HEK293 (cell line): ENCODE measurements around the gene EDEM1.

ENCODE experiments used
- CTCF ChIA-PET: fragments of 350-600 bp; formaldehyde crosslinking; extraction: SDS; loops from one replicate; lab custom pipeline; 2021; ENCODE audit warnings: antibody characterized with exemption; lab: Yijun Ruan, JAX
- POLR2A ChIA-PET: fragments of 300-600 bp; formaldehyde crosslinking; extraction: SDS; loops from one replicate; lab custom pipeline; 2020; ENCODE audit warnings: antibody characterized with exemption, inconsistent platforms; lab: Yijun Ruan, JAX
- H3K27ac ChIP-seq: fragments of 200-500 bp; sonication (Bioruptor generic); 2 replicates; pipeline ENCODE4 v1.5.1; 2014; ENCODE audit warnings: low read depth, low read length, control low read depth, inconsistent platforms; ENCODE audit errors: extremely low read depth
- H3K36me3 ChIP-seq, 2 experiments: fragments of 200-500 bp in 1 of 2; sonication (Bioruptor generic) in 1 of 2; 1 replicate in 1 of 2; 2 replicates in 1 of 2; pipeline ENCODE4 v1.5.1; 2014 to 2017; ENCODE audit warnings: inconsistent platforms in 2 of 2, low read length in 2 of 2; ENCODE audit not compliant: control insufficient read depth in 2 of 2, insufficient read depth in 1 of 2
- H3K4me1 ChIP-seq: fragments of 200-500 bp; sonication (Bioruptor generic); 2 replicates; pipeline ENCODE4 v1.5.1; 2014; ENCODE audit warnings: mild to moderate bottlenecking, low read length, inconsistent platforms; ENCODE audit not compliant: control insufficient read depth, insufficient read depth
- H3K4me3 ChIP-seq: 2 replicates; pipeline ENCODE4 v1.5.1; 2011; ENCODE audit warnings: low read depth, mild to moderate bottlenecking, control low read depth, low read length, moderate library complexity
- H3K9me3 ChIP-seq: fragments of 200-500 bp; sonication (Bioruptor generic); 2 replicates; pipeline ENCODE4 v1.5.1; 2014; ENCODE audit warnings: low read depth, low read length, inconsistent platforms; ENCODE audit not compliant: control insufficient read depth, insufficient read depth
- GLIS1 ChIP-seq: fragments of 450-650 bp; formaldehyde crosslinking; IDR thresholded peaks from 2 replicates; pipeline ENCODE4 v1.5.1; 2016; ENCODE audit warnings: missing biosample characterization, missing genetic modification characterization
- HOXA7 ChIP-seq: sonication (generic); formaldehyde crosslinking; IDR thresholded peaks from 2 replicates; pipeline ENCODE4 v1.8.1; 2022; ENCODE audit warnings: missing genetic modification reagents, borderline replicate concordance
- HOXD13 ChIP-seq: sonication (generic); formaldehyde crosslinking; IDR thresholded peaks from 2 replicates; pipeline ENCODE4 v1.8.0; 2022; ENCODE audit warnings: missing genetic modification reagents, borderline replicate concordance
- MZF1 ChIP-seq: fragments of 450-650 bp; formaldehyde crosslinking; IDR thresholded peaks from 2 replicates; pipeline ENCODE4 v1.5.1; 2017; ENCODE audit warnings: missing biosample characterization, missing genetic modification characterization, borderline replicate concordance
- RBAK ChIP-seq: fragments of 450-650 bp; formaldehyde crosslinking; IDR thresholded peaks from 2 replicates; pipeline ENCODE4 v1.5.1; 2016; ENCODE audit warnings: missing biosample characterization, missing genetic modification characterization
- SP3 ChIP-seq: fragments of 450-650 bp; formaldehyde crosslinking; IDR thresholded peaks from 2 replicates; pipeline ENCODE4 v1.5.1; 2016; ENCODE audit warnings: missing biosample characterization, missing genetic modification characterization
- TCF7L2 ChIP-seq: IDR thresholded peaks from 2 replicates; pipeline ENCODE4 v1.6.1; 2011; ENCODE audit warnings: low read depth, mild to moderate bottlenecking, inconsistent platforms, low read length, moderate library complexity, borderline replicate concordance
- ZBTB8A ChIP-seq: fragments of 450-650 bp; formaldehyde crosslinking; IDR thresholded peaks from 2 replicates; pipeline ENCODE4 v1.5.1; 2016; ENCODE audit warnings: missing biosample characterization, missing genetic modification characterization
- ZFHX2 ChIP-seq: fragments of 450-650 bp; formaldehyde crosslinking; conservative IDR thresholded peaks from 2 replicates; pipeline ENCODE4 v1.5.1; 2016; ENCODE audit warnings: missing biosample characterization, missing genetic modification characterization
- ZNF121 ChIP-seq: fragments of 450-650 bp; formaldehyde crosslinking; IDR thresholded peaks from 2 replicates; pipeline ENCODE4 v1.5.1; 2016; ENCODE audit warnings: missing biosample characterization, missing genetic modification characterization
- ZNF16 ChIP-seq: fragments of 450-650 bp; formaldehyde crosslinking; IDR thresholded peaks from 2 replicates; pipeline ENCODE4 v1.5.1; 2016; ENCODE audit warnings: low read depth, missing biosample characterization, missing genetic modification characterization
- ZNF302 ChIP-seq: fragments of 450-650 bp; formaldehyde crosslinking; IDR thresholded peaks from 2 replicates; pipeline ENCODE4 v1.5.1; 2016; ENCODE audit warnings: missing biosample characterization, missing genetic modification characterization, low read depth
- ZNF350 ChIP-seq: fragments of 450-650 bp; formaldehyde crosslinking; IDR thresholded peaks from 2 replicates; pipeline ENCODE4 v1.5.0; 2017; ENCODE audit warnings: missing biosample characterization, mild to moderate bottlenecking, missing genetic modification characterization
- ZNF354C ChIP-seq: fragments of 450-650 bp; formaldehyde crosslinking; IDR thresholded peaks from 2 replicates; pipeline ENCODE4 v1.5.1; 2016; ENCODE audit warnings: missing biosample characterization, missing genetic modification characterization, low read depth, borderline replicate concordance
- ZNF394 ChIP-seq: fragments of 450-650 bp; formaldehyde crosslinking; IDR thresholded peaks from 2 replicates; pipeline ENCODE4 v1.5.1; 2016; ENCODE audit warnings: missing biosample characterization, missing genetic modification characterization, mild to moderate bottlenecking, moderate library complexity, borderline replicate concordance
- ZNF416 ChIP-seq: fragments of 450-650 bp; formaldehyde crosslinking; IDR thresholded peaks from 2 replicates; pipeline ENCODE4 v1.5.1; 2016; ENCODE audit warnings: missing biosample characterization, missing genetic modification characterization
- ZNF423 ChIP-seq: fragments of 450-650 bp; formaldehyde crosslinking; IDR thresholded peaks from 2 replicates; pipeline ENCODE4 v1.5.1; 2016; ENCODE audit warnings: missing biosample characterization, missing genetic modification characterization
- ZNF488 ChIP-seq: fragments of 450-650 bp; formaldehyde crosslinking; IDR thresholded peaks from 2 replicates; pipeline ENCODE4 v1.5.1; 2016; ENCODE audit warnings: missing biosample characterization, missing genetic modification characterization
- ZNF501 ChIP-seq: fragments of 450-650 bp; formaldehyde crosslinking; IDR thresholded peaks from 2 replicates; pipeline ENCODE4 v1.5.1; 2016; ENCODE audit warnings: missing biosample characterization, missing genetic modification characterization
- ZNF521 ChIP-seq: fragments of 450-650 bp; formaldehyde crosslinking; IDR thresholded peaks from 2 replicates; pipeline ENCODE4 v1.5.1; 2017; ENCODE audit warnings: missing biosample characterization, mild to moderate bottlenecking, missing genetic modification characterization
- ZNF530 ChIP-seq: fragments of 450-650 bp; formaldehyde crosslinking; IDR thresholded peaks from 2 replicates; pipeline ENCODE4 v1.5.1; 2016; ENCODE audit warnings: low read depth, missing biosample characterization, missing genetic modification characterization
- ZNF558 ChIP-seq: fragments of 450-650 bp; formaldehyde crosslinking; IDR thresholded peaks from 2 replicates; pipeline ENCODE4 v1.5.1; 2016; ENCODE audit warnings: missing biosample characterization, missing genetic modification characterization
- ZNF580 ChIP-seq: fragments of 450-650 bp; formaldehyde crosslinking; IDR thresholded peaks from 2 replicates; pipeline ENCODE4 v1.5.1; 2016; ENCODE audit warnings: missing biosample characterization, missing genetic modification characterization
- ZNF596 ChIP-seq: fragments of 450-650 bp; IDR thresholded peaks from 2 replicates; pipeline ENCODE4 v1.5.0; 2018; ENCODE audit warnings: missing biosample characterization, mild to moderate bottlenecking, missing genetic modification characterization, moderate library complexity
- ZNF629 ChIP-seq: fragments of 450-650 bp; formaldehyde crosslinking; IDR thresholded peaks from 2 replicates; pipeline ENCODE4 v1.5.1; 2017; ENCODE audit warnings: missing biosample characterization, missing genetic modification characterization
- ZNF645 ChIP-seq: fragments of 450-650 bp; formaldehyde crosslinking; IDR thresholded peaks from 2 replicates; pipeline ENCODE4; 2016; ENCODE audit warnings: missing biosample characterization, missing genetic modification characterization
- ZSCAN16 ChIP-seq: fragments of 450-650 bp; formaldehyde crosslinking; IDR thresholded peaks from 2 replicates; pipeline ENCODE4 v1.5.1; 2016; ENCODE audit warnings: missing biosample characterization, missing genetic modification characterization
- ZSCAN5A ChIP-seq: fragments of 450-650 bp; formaldehyde crosslinking; IDR thresholded peaks from 2 replicates; pipeline ENCODE4 v1.5.1; 2016; ENCODE audit warnings: missing biosample characterization, missing genetic modification characterization

The EDEM1 gene

GRCh38 chr3:5192571-5193365, 5.3 kb downstream of the EDEM1 start:
- Histone ChIP-seq H3K4me1 (peaks cover 12% of the 10 kb centered on the region), H3K4me3 (no peak overlapping the region), H3K36me3 (peaks cover 3 to 16% of the 10 kb centered on the region in 2 experiments; a peak in 1 of 3 replicates), H3K9me3 (no peaks in the 10 kb centered on the region), H3K27ac (no peak overlapping the region)
- CTCF ChIA-PET, result interaction anchor here (0.7 to 0.9 kb wide), 2 partner anchors 15 to 41 kb away, joined by 3 read pairs; no protein-coding TSS in a partner anchor
- POLR2A ChIA-PET, result no interaction called here
- TF ChIP-seq ZNF645 (tag by site-specific recombination) (no peak), ZNF488 (tag by site-specific recombination) (no peak), MZF1 (tag by site-specific recombination) (no peak), HOXD13 (CRISPR knock-in tag) (no peak), ZSCAN16 (no peak), ZNF580 (tag by site-specific recombination) (no peak), GLIS1 (tag by site-specific recombination) (no peak), ZSCAN5A (no peak), ZNF350 (tag by site-specific recombination) (no peak), ZBTB8A (tag by site-specific recombination) (no peak), RBAK (tag by site-specific recombination) (no peak), ZNF530 (tag by site-specific recombination) (no peak), ZFHX2 (tag by site-specific recombination) (no peak), ZNF596 (no peak), ZNF16 (tag by site-specific recombination) (no peak), TCF7L2 (no peak), ZNF302 (tag by site-specific recombination) (no peak), HOXA7 (no peak), ZNF521 (tag by site-specific recombination) (no peak)

- TF ChIP-seq ZNF394 (tag by site-specific recombination), result no peak
- no peak for TF ChIP-seq ZNF121 (tag by site-specific recombination)
- TF ChIP-seq ZNF416, result no peak
- no peak for TF ChIP-seq ZNF501 (tag by site-specific recombination)
- no peak for TF ChIP-seq ZNF354C (tag by site-specific recombination)
- no peak for TF ChIP-seq ZNF423
- TF ChIP-seq ZNF558 (tag by site-specific recombination), result no peak
- TF ChIP-seq SP3, result no peak
- no peak for TF ChIP-seq ZNF629 (tag by site-specific recombination)
- TF ChIP-seq, all 188 proteins: peak for 0
- CTCF ChIA-PET, result interaction anchor here (0.6 kb wide), 2 partner anchors 22 to 138 kb away, joined by 3 read pairs; no protein-coding TSS in a partner anchor
- Histone ChIP-seq H3K27ac (no peak overlapping the region), H3K4me3 (no peak overlapping the region), H3K36me3 (peaks cover 3 to 26% of the 10 kb centered on the region in 2 experiments; a peak in 2 of 3 replicates), H3K4me1 (peaks cover 12% of the 10 kb centered on the region), H3K9me3 (no peaks in the 10 kb centered on the region)
- POLR2A ChIA-PET, result no interaction called here
These were observed 6.8 kb downstream of the EDEM1 start for GRCh38 chr3:5194341-5194740.
